PFSK-1 (cell line): ENCODE data around the gene VTI1A.

Experiments used
- FOXP2 ChIP-seq: optimal IDR thresholded peaks from 2 replicates; pipeline ENCODE3; 2011; ENCODE audit warnings: borderline replicate concordance, control low read depth, inconsistent platforms; ENCODE audit not compliant: insufficient read depth; ENCODE audit errors: extremely low read length, extremely low read depth
- POLR2AphosphoS5 ChIP-seq: IDR thresholded peaks from 2 replicates; pipeline ENCODE4 v1.6.1; 2012; ENCODE audit warnings: low read depth, mild to moderate bottlenecking, control low read depth, low read length, moderate library complexity
- REST ChIP-seq, 2 experiments: IDR thresholded peaks; 2 replicates each; pipeline versions ENCODE4 v1.6.1 to v1.8.0; 2011 to 2012; ENCODE audit warnings: low read depth in 2 of 2, low read length in 2 of 2, control low read depth in 1 of 2, inconsistent platforms in 1 of 2, mild to moderate bottlenecking in 1 of 2, moderate library complexity in 1 of 2; ENCODE audit not compliant: insufficient read depth in 1 of 2
- SIN3A ChIP-seq: IDR thresholded peaks from 2 replicates; pipeline ENCODE4 v1.6.1; 2012; ENCODE audit warnings: mild to moderate bottlenecking, low read length, moderate library complexity, borderline replicate concordance; ENCODE audit not compliant: insufficient read depth
- TAF1 ChIP-seq: IDR thresholded peaks from 2 replicates; pipeline ENCODE4 v1.6.1; 2012; ENCODE audit warnings: low read length, control low read depth, borderline replicate concordance; ENCODE audit not compliant: insufficient read depth

GRCh38 chr10:112409755-112410154, 37.3 kb upstream of the VTI1A start:
- no peak for TF ChIP-seq SIN3A
- no peak for TF ChIP-seq POLR2AphosphoS5
- TF ChIP-seq FOXP2 = no peak
- no peak for TF ChIP-seq TAF1
- TF ChIP-seq REST (IDR thresholded peaks at IDR 0.05; ENCODE audit: insufficient read depth in 1 of 2, low read depth in 2 of 2, low read length in 2 of 2) = no peak
